ENCODE data around the gene MARCKS. TPM values are rescaled to one million over a fixed set of nuclear protein-coding genes. Genes with fewer than 3 reads are reported as not detected.

Gene MARCKS
- total RNA-seq, 1 experiment from 2014 or later, result 95.9 TPM

DNA sequence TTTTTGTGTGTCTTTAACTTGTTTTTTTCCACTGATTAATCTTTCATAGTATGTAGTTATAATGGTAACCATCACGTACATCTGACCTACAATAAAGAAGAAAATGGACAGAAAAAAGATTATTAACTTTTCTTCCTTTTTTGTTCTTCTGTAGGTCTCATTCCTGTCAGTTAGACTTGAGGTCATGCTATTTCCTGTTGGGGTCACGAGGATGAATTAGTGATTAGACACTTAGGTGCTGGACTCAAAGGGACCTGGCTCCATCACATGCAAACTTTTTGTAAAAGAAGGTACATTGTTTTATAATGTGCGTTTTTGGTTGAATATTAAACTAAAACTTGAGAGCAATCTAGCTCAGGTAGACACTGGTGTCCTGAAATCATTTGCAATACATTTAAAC lies 14.8 kb downstream of the MARCKS start:
- Histone ChIP-seq H3K9me3 (ENCODE audit: low read depth, low read length, poor library complexity, severe bottlenecking) (no peaks in the 10 kb centered on the region), H3K4me3 (ENCODE audit: low read depth, low read length, poor library complexity, severe bottlenecking) (no peak overlapping the region), H3K36me3 (ENCODE audit: insufficient read depth, low read length, poor library complexity, severe bottlenecking) (no peaks in the 10 kb centered on the region), H3K4me1 (ENCODE audit: insufficient read depth, low read length, poor library complexity, severe bottlenecking) (no peaks in the 10 kb centered on the region), H3K27ac (ENCODE audit: low read depth, low read length, poor library complexity, severe bottlenecking) (no peak overlapping the region), H3K27me3 (replicated peaks; ENCODE audit: insufficient read depth, low read depth, low read length, poor library complexity) (no peaks in the 10 kb centered on the region)
- TF ChIP-seq, protein P1, sequence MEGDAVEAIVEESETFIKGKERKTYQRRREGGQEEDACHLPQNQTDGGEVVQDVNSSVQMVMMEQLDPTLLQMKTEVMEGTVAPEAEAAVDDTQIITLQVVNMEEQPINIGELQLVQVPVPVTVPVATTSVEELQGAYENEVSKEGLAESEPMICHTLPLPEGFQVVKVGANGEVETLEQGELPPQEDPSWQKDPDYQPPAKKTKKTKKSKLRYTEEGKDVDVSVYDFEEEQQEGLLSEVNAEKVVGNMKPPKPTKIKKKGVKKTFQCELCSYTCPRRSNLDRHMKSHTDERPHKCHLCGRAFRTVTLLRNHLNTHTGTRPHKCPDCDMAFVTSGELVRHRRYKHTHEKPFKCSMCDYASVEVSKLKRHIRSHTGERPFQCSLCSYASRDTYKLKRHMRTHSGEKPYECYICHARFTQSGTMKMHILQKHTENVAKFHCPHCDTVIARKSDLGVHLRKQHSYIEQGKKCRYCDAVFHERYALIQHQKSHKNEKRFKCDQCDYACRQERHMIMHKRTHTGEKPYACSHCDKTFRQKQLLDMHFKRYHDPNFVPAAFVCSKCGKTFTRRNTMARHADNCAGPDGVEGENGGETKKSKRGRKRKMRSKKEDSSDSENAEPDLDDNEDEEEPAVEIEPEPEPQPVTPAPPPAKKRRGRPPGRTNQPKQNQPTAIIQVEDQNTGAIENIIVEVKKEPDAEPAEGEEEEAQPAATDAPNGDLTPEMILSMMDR (conservative IDR thresholded peaks at IDR 0.05; ENCODE audit: low read depth, low read length), result no peak
- no peak for TF ChIP-seq EZH2 (IDR thresholded peaks at IDR 0.05; ENCODE audit: borderline replicate concordance, low read depth, low read length, poor library complexity, severe bottlenecking)
- ChIA-PET CTCF (no interaction called here), POLR2A (ENCODE audit: low non-redundant PET) (no interaction called here)
- no peak for DNase-seq (ENCODE audit: low spot score)
- intact Hi-C loops (cut with micrococcal nuclease; ENCODE audit: unreplicated experiment), result no loop called here
- no TSS peak for BruUV-seq (replicated peaks)

DNA sequence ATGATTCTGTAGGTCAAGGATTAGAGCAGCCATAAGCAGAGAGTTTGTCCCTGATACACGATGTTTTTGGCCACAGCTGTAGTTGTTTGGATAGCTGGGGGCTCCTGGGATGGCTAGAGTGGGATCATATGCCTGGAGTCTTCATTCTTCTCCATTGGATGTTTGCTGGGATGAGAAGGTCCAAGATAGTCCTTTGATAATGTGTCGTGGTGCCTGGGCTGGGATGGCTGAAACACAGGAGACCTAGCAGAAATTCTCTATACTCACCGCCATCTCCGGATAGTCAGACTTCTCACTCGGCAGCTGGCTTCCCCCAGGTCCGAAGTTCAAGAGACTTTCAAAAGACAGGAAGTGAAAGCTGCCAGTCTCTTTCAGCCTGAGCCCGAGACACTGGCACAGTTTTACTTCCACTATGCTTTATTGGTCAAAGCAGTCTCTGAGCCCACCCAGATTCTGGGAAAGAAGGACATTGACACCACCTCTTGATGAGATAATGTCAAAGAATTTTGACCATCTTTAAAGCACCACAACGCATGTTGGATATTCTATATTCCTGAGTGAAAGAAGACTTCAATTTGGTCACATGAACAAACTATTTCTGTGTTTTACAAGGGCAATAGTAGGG lies 16.0 kb downstream of the MARCKS start:
- ChIA-PET POLR2A (ENCODE audit: low non-redundant PET) (no interaction called here), CTCF (no interaction called here)
- DNase-seq (ENCODE audit: low spot score), result no peak
- TF ChIP-seq, protein P1 (conservative IDR thresholded peaks at IDR 0.05; ENCODE audit: low read depth, low read length), result no peak
- TF ChIP-seq EZH2 (IDR thresholded peaks at IDR 0.05; ENCODE audit: borderline replicate concordance, low read depth, low read length, poor library complexity, severe bottlenecking), result no peak
- H3K27me3 ChIP-seq (replicated peaks; ENCODE audit: insufficient read depth, low read depth, low read length, poor library complexity), result no peaks in the 10 kb centered on the region
- intact Hi-C loops (cut with micrococcal nuclease; ENCODE audit: unreplicated experiment), result no loop called here
- no peak overlapping the region for H3K4me3 ChIP-seq (ENCODE audit: low read depth, low read length, poor library complexity, severe bottlenecking)
- BruUV-seq (replicated peaks), result no TSS peak
- H3K9me3 ChIP-seq (ENCODE audit: low read depth, low read length, poor library complexity, severe bottlenecking), result no peaks in the 10 kb centered on the region
- H3K36me3 ChIP-seq (ENCODE audit: insufficient read depth, low read length, poor library complexity, severe bottlenecking), result no peaks in the 10 kb centered on the region
- no peaks in the 10 kb centered on the region for H3K4me1 ChIP-seq (ENCODE audit: insufficient read depth, low read length, poor library complexity, severe bottlenecking)
- no peak overlapping the region for H3K27ac ChIP-seq (ENCODE audit: low read depth, low read length, poor library complexity, severe bottlenecking)

DNA sequence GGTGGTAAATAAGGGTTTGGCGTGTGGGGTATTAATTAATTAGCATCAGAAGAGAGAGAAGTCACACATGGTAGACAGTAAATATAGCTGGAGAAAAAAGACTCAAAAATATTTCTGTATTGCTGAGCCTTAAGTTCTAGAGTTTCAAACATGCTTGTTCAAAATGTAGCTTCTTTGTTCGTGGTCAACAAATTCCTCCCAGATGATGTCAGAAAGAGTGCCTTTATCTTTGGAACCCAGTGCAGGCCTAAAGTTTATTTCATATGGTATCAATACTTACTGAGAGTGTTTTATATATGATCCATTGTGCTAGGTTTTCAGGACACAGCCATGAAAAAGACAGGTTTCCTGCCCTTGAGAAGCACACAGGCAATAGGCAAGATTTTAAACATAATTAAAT lies 18.3 kb downstream of the MARCKS start:
- TF ChIP-seq EZH2 (IDR thresholded peaks at IDR 0.05; ENCODE audit: borderline replicate concordance, low read depth, low read length, poor library complexity, severe bottlenecking), result no peak
- TF ChIP-seq, protein P1 (conservative IDR thresholded peaks at IDR 0.05; ENCODE audit: low read depth, low read length), result no peak
- peaks cover 4% of the 10 kb centered on the region for H3K27me3 ChIP-seq (replicated peaks; ENCODE audit: insufficient read depth, low read depth, low read length, poor library complexity)
- BruUV-seq (replicated peaks), result no TSS peak
- H3K9me3 ChIP-seq (ENCODE audit: low read depth, low read length, poor library complexity, severe bottlenecking), result no peaks in the 10 kb centered on the region
- POLR2A ChIA-PET (ENCODE audit: low non-redundant PET), result no interaction called here
- H3K4me3 ChIP-seq (ENCODE audit: low read depth, low read length, poor library complexity, severe bottlenecking), result no peak overlapping the region
- H3K4me1 ChIP-seq (ENCODE audit: insufficient read depth, low read length, poor library complexity, severe bottlenecking), result no peaks in the 10 kb centered on the region
- no peak for DNase-seq (ENCODE audit: low spot score)
- H3K27ac ChIP-seq (ENCODE audit: low read depth, low read length, poor library complexity, severe bottlenecking), result no peak overlapping the region
- H3K36me3 ChIP-seq (ENCODE audit: insufficient read depth, low read length, poor library complexity, severe bottlenecking), result no peaks in the 10 kb centered on the region
- CTCF ChIA-PET, result no interaction called here
- intact Hi-C loops (cut with micrococcal nuclease; ENCODE audit: unreplicated experiment), result no loop called here

Data from A673 (cell line).